ENCODE results near the gene TMEM254.

Gene TMEM254

GRCh38 chr10:80050752-80051151 lies 27.7 kb upstream of the TMEM254 start:
- Histone ChIP-seq H3F3A (ENCODE audit: insufficient read depth) (no peaks in the 10 kb centered on the region), H2AFZ (ENCODE audit: low read depth, low read length, severe bottlenecking) (no peak overlapping the region), H3K4me2 (ENCODE audit: low read depth, low read length, poor library complexity, severe bottlenecking) (no peak overlapping the region), H3K27me3 (ENCODE audit: low read length) (no peaks in the 10 kb centered on the region), H3K9me2 (replicated peaks; ENCODE audit: insufficient read depth, low read length) (no peaks in the 10 kb centered on the region), H3K36me3 (ENCODE audit: low read length) (no peaks in the 10 kb centered on the region), H3K27ac (ENCODE audit: low read depth, low read length) (no peak overlapping the region), H3K79me2 (ENCODE audit: insufficient read depth, low read length) (no peaks in the 10 kb centered on the region), H3K9ac (ENCODE audit: low read length) (no peak overlapping the region), H3K4me3 (ENCODE audit: insufficient read depth, low read length, poor library complexity, severe bottlenecking) (no peak overlapping the region), H3K9me3 (ENCODE audit: insufficient read depth, low read length) (no peaks in the 10 kb centered on the region), H4K20me1 (ENCODE audit: low read depth, low read length) (no peaks in the 10 kb centered on the region)
- TF ChIP-seq CTCF (IDR thresholded peaks at IDR 0.05; ENCODE audit: insufficient read depth, low read length, poor library complexity, severe bottlenecking) (no peak), EZH2phosphoT487 (conservative IDR thresholded peaks at IDR 0.05; ENCODE audit: low read length) (no peak)

- Histone ChIP-seq H2AFZ (ENCODE audit: low read depth, low read length, severe bottlenecking) (no peak overlapping the region), H4K20me1 (ENCODE audit: low read depth, low read length) (no peaks in the 10 kb centered on the region), H3K9ac (ENCODE audit: low read length) (no peak overlapping the region), H3K27ac (ENCODE audit: low read depth, low read length) (no peak overlapping the region), H3K9me3 (ENCODE audit: insufficient read depth, low read length) (no peaks in the 10 kb centered on the region), H3K9me2 (replicated peaks; ENCODE audit: insufficient read depth, low read length) (no peaks in the 10 kb centered on the region), H3K27me3 (ENCODE audit: low read length) (no peaks in the 10 kb centered on the region), H3F3A (ENCODE audit: insufficient read depth) (no peaks in the 10 kb centered on the region), H3K4me2 (ENCODE audit: low read depth, low read length, poor library complexity, severe bottlenecking) (no peak overlapping the region), H3K36me3 (ENCODE audit: low read length) (no peaks in the 10 kb centered on the region), H3K79me2 (ENCODE audit: insufficient read depth, low read length) (no peaks in the 10 kb centered on the region), H3K4me3 (ENCODE audit: insufficient read depth, low read length, poor library complexity, severe bottlenecking) (no peak overlapping the region)
- TF ChIP-seq CTCF (IDR thresholded peaks at IDR 0.05; ENCODE audit: insufficient read depth, low read length, poor library complexity, severe bottlenecking) (no peak), EZH2phosphoT487 (conservative IDR thresholded peaks at IDR 0.05; ENCODE audit: low read length) (no peak)
Observed at GRCh38 chr10:80051993-80052392, 26.5 kb upstream of the TMEM254 start.

GRCh38 chr10:80055760-80056159 lies 22.7 kb upstream of the TMEM254 start:
- Histone ChIP-seq H3K4me3 (ENCODE audit: insufficient read depth, low read length, poor library complexity, severe bottlenecking) (no peak overlapping the region), H3K27ac (ENCODE audit: low read depth, low read length) (no peak overlapping the region), H3K9ac (ENCODE audit: low read length) (no peak overlapping the region), H3F3A (ENCODE audit: insufficient read depth) (no peaks in the 10 kb centered on the region), H3K36me3 (ENCODE audit: low read length) (no peaks in the 10 kb centered on the region), H2AFZ (ENCODE audit: low read depth, low read length, severe bottlenecking) (no peak overlapping the region), H3K27me3 (ENCODE audit: low read length) (no peaks in the 10 kb centered on the region), H3K9me3 (ENCODE audit: insufficient read depth, low read length) (no peaks in the 10 kb centered on the region), H3K4me2 (ENCODE audit: low read depth, low read length, poor library complexity, severe bottlenecking) (no peak overlapping the region), H4K20me1 (ENCODE audit: low read depth, low read length) (no peaks in the 10 kb centered on the region), H3K79me2 (ENCODE audit: insufficient read depth, low read length) (no peaks in the 10 kb centered on the region), H3K9me2 (replicated peaks; ENCODE audit: insufficient read depth, low read length) (no peaks in the 10 kb centered on the region)
- no peak for TF ChIP-seq EZH2phosphoT487 (conservative IDR thresholded peaks at IDR 0.05; ENCODE audit: low read length)
- no peak for TF ChIP-seq CTCF (IDR thresholded peaks at IDR 0.05; ENCODE audit: insufficient read depth, low read length, poor library complexity, severe bottlenecking)
